ENCODE measurements around the gene MGARP. TPM values are rescaled to one million over a fixed set of nuclear protein-coding genes. Genes with fewer than 3 reads are reported as not detected.
A peak's percentile ranks its signal among the peaks of the same experiment; 100 is the strongest.

Gene MGARP
- total and polyA plus RNA-seq, 2 experiments from 2014 or later = 2.4 to 4.1 TPM

DNA sequence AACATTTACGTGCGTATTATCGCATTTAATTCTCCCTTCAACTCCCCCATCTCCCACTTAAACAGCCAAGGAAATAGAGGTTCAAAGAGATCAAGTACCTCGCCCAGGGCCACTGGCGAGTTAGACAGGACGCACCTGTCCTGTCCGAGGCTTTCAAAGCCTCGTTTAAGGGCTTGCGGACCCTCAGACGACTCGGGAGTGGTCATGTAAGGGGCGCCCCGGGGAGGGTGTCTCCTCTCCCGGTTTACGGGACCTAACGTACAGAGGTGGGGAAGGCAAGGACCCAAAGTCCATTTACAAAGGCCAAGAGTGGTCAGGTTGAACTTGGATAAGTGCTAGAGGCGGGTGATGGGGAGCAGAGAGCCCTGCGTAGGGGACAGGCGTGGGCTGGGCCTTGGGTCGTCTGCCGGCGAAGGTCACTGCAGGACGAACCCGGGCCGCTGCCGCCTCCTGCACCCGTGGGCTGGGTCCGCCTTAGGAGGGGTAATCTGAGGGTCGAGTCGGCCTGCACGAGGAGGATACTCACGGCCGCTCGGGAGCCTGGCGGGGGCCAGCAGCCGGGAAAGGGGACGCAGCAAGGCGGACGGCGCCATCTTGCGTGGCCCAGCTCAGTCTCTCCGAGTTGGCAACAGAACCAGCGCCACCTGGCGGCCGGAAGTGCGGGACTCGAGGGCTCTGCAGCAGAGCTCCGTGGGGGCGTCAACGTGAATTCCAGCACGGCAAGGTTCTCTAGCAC is 15.3 kb upstream of the MGARP start:
- peak overlapping the region; percentile 96 for H3K4me3 ChIP-seq
- no peaks in the 10 kb centered on the region for H3K27me3 ChIP-seq (ENCODE audit: insufficient read depth)
- peaks cover 15% of the 10 kb centered on the region for H3K79me2 ChIP-seq (replicated peaks; ENCODE audit: insufficient read depth)
- H3K9me2 ChIP-seq (ENCODE audit: insufficient read depth) = no peaks in the 10 kb centered on the region
- TF ChIP-seq CTCF (conservative IDR thresholded peaks at IDR 0.05; ENCODE audit: low read depth in 2 of 2) (peak; percentile 81 to 99), POLR2AphosphoS5 (IDR thresholded peaks at IDR 0.05; ENCODE audit: low read depth) (peak; percentile 64), ETS1 (IDR thresholded peaks at IDR 0.05) (0 out of 2 replicates have a peak, but pooled peaks have one; percentile 23)
- TF ChIP-seq, protein P1, sequence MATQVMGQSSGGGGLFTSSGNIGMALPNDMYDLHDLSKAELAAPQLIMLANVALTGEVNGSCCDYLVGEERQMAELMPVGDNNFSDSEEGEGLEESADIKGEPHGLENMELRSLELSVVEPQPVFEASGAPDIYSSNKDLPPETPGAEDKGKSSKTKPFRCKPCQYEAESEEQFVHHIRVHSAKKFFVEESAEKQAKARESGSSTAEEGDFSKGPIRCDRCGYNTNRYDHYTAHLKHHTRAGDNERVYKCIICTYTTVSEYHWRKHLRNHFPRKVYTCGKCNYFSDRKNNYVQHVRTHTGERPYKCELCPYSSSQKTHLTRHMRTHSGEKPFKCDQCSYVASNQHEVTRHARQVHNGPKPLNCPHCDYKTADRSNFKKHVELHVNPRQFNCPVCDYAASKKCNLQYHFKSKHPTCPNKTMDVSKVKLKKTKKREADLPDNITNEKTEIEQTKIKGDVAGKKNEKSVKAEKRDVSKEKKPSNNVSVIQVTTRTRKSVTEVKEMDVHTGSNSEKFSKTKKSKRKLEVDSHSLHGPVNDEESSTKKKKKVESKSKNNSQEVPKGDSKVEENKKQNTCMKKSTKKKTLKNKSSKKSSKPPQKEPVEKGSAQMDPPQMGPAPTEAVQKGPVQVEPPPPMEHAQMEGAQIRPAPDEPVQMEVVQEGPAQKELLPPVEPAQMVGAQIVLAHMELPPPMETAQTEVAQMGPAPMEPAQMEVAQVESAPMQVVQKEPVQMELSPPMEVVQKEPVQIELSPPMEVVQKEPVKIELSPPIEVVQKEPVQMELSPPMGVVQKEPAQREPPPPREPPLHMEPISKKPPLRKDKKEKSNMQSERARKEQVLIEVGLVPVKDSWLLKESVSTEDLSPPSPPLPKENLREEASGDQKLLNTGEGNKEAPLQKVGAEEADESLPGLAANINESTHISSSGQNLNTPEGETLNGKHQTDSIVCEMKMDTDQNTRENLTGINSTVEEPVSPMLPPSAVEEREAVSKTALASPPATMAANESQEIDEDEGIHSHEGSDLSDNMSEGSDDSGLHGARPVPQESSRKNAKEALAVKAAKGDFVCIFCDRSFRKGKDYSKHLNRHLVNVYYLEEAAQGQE (IDR thresholded peaks at IDR 0.05; ENCODE audit: unreplicated experiment) = no peak
- H3F3A ChIP-seq (replicated peaks; ENCODE audit: low read depth) = no peaks in the 10 kb centered on the region
- H3K27ac ChIP-seq (ENCODE audit: low read depth) = peak overlapping the region; percentile 76
- H3K36me3 ChIP-seq (ENCODE audit: insufficient read depth) = peaks cover 3% of the 10 kb centered on the region; the same call in 1 of the 2 replicates
- peaks cover 7% of the 10 kb centered on the region for H3K27me3 Mint-ChIP-seq (ENCODE audit: insufficient read depth, low read depth, poor library complexity)
- DNase-seq (ENCODE audit: low spot score) (peak; percentile 97), ATAC-seq (peak; percentile 96)
- peaks cover 19% of the 10 kb centered on the region; the same call in 1 of the 2 replicates for H3K4me1 ChIP-seq (ENCODE audit: insufficient read depth)
- peak overlapping the region; percentile 98 for H2AFZ ChIP-seq
- H3K4me2 ChIP-seq = peak overlapping the region; percentile 97
- peaks cover 29% of the 10 kb centered on the region; the same call in 2 of the 3 replicates for H3K36me3 Mint-ChIP-seq (ENCODE audit: low read depth)
- peak overlapping the region; percentile 96 for H3K4me3 Mint-ChIP-seq
- H4K20me1 ChIP-seq (replicated peaks; ENCODE audit: insufficient read depth) = no peaks in the 10 kb centered on the region
- H3K4me1 Mint-ChIP-seq = peaks cover 18% of the 10 kb centered on the region; the same call in 2 of the 3 replicates
- H3K9me3 Mint-ChIP-seq = no peaks in the 10 kb centered on the region
- H3K27ac Mint-ChIP-seq = peak overlapping the region; percentile 91

DNA sequence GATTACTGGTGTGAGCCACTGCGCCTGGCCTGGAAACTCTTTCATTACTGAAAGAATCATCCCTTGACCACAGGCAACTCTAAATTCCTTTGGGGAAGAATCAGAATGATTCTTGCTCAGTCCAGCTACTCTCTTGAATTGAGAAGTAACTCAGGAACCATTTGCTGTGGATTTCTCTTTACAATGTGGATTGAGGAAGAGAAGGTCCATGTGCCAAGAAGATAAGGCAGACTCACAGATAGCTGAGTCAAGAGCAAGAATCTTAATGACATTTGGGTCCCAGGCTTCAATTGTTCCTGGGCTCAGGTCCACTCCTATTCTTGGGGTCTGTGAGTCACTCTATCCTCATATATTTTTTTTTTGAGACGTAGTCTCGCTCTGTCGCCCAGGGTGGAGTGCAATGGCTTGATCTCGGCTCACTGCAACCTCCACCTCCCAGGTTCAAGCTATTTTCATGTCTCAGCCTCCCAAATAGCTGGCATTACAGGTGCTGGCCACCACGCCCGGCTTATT is 6.2 kb upstream of the MGARP start:
- no peaks in the 10 kb centered on the region for H3K79me2 ChIP-seq (replicated peaks; ENCODE audit: insufficient read depth)
- ATAC-seq = no peak
- H3K4me3 ChIP-seq = no peak overlapping the region
- Mint-ChIP-seq H3K27me3 (ENCODE audit: insufficient read depth, low read depth, poor library complexity) (peaks cover 1% of the 10 kb centered on the region), H3K9me3 (peaks cover 12% of the 10 kb centered on the region), H3K4me3 (no peak overlapping the region), H3K4me1 (no peaks in the 10 kb centered on the region; the same call in 2 of the 3 replicates), H3K36me3 (ENCODE audit: low read depth) (peaks cover 27% of the 10 kb centered on the region), H3K27ac (no peak overlapping the region)
- H3K9me2 ChIP-seq (ENCODE audit: insufficient read depth) = 0 out of 2 replicates have a peak, but pooled peaks cover 2% of the 10 kb centered on the region
- no peaks in the 10 kb centered on the region for H3K4me1 ChIP-seq (ENCODE audit: insufficient read depth)
- H3K27ac ChIP-seq (ENCODE audit: low read depth) = no peak overlapping the region
- peaks cover 8% of the 10 kb centered on the region; the same call in 1 of the 2 replicates for H3K36me3 ChIP-seq (ENCODE audit: insufficient read depth)
- H4K20me1 ChIP-seq (replicated peaks; ENCODE audit: insufficient read depth) = no peaks in the 10 kb centered on the region; the same call in 1 of the 2 replicates
- no peak overlapping the region for H3K4me2 ChIP-seq
- H3K27me3 ChIP-seq (ENCODE audit: insufficient read depth) = peaks cover 10% of the 10 kb centered on the region
- H2AFZ ChIP-seq = no peak overlapping the region
- H3F3A ChIP-seq (replicated peaks; ENCODE audit: low read depth) = no peaks in the 10 kb centered on the region; the same call in 1 of the 2 replicates
- no peak for DNase-seq (ENCODE audit: low spot score)
- TF ChIP-seq NANOG (IDR thresholded peaks at IDR 0.05; ENCODE audit: borderline replicate concordance) = no peak
- no peak for TF ChIP-seq ETS1 (IDR thresholded peaks at IDR 0.05)
- TF ChIP-seq CREB1 (CRISPR knock-in tag; IDR thresholded peaks at IDR 0.05; ENCODE audit: low read depth) = no peak
- TF ChIP-seq STAT1 (IDR thresholded peaks at IDR 0.05; ENCODE audit: unreplicated experiment) = no peak
- no peak for TF ChIP-seq CTCF (conservative IDR thresholded peaks at IDR 0.05; ENCODE audit: low read depth in 2 of 2)
- no peak for TF ChIP-seq ZNF114 (CRISPR knock-in tag; IDR thresholded peaks at IDR 0.05)
